SW 1271 (cell line): ENCODE measurements around the gene NAGPA.
A peak's percentile ranks its signal among the peaks of the same experiment; 100 is the strongest.

Experiments used
- DNase-seq, 2 experiments: peaks; one replicate each; lab custom pipeline; 2025; lab: John Stamatoyannopoulos, UW

The NAGPA gene

GRCh38 chr16:5027575-5028235 is 6.0 kb downstream of the NAGPA start:
- DNase-seq, result no peak

- DNase-seq, result no peak
Observed at GRCh38 chr16:5027086-5027485, 6.6 kb downstream of the NAGPA start.

DNA sequence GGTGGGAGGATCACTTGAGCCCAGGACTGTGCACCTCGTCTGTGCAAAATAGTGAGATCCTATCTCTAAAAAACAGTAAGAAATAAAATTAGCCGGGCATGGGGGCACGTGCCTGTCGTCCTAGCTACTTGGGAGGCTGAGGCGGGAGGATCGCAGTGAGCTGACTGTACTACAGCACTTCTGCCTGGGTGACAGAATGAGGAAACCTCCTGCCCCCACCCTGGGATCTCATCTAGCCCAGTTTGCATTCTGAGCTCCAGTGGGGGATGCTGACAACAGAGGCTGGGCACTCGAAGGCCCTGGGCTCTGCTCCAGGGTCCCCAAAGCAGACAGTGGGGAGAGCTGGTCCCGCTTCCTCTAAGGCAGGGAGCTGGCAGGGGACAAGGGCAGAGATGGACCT is 7.1 kb downstream of the NAGPA start:
- no peak for DNase-seq

DNA sequence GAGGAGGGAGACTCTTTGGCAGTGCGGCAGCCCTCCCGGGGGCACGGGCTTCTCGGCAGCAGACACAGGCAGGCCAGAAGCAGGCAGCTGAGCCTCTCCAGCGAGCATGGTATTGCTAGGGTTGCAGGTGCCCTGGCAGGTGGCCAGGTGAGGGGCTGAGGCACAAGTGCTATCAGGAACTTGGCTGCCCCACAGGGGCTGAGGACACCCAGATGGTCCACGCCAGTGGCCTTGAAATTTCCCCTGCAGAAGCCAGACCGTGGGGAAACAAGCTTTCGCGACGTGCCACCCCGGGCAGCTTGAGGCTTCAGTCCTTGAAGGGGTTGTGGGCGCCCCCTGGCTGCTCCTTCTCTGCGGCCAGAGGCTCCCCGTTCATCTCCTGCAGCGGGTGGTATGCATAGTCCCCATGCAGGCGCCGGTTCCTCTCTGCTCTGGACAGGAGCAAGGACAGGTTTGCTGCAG is 8.5 kb downstream of the NAGPA start:
- no peak for DNase-seq

- peak in 1 of 2 experiments; percentile 50 for DNase-seq
Observed at GRCh38 chr16:5024632-5025031, 9.1 kb downstream of the NAGPA start.

GRCh38 chr16:5022521-5022920 is 11.2 kb downstream of the NAGPA start:
- DNase-seq, result no peak

GRCh38 chr16:5020551-5020950 is 13.2 kb downstream of the NAGPA start:
- no peak for DNase-seq

GRCh38 chr16:5019775-5020174 is 14.0 kb downstream of the NAGPA start:
- DNase-seq, result no peak

DNA sequence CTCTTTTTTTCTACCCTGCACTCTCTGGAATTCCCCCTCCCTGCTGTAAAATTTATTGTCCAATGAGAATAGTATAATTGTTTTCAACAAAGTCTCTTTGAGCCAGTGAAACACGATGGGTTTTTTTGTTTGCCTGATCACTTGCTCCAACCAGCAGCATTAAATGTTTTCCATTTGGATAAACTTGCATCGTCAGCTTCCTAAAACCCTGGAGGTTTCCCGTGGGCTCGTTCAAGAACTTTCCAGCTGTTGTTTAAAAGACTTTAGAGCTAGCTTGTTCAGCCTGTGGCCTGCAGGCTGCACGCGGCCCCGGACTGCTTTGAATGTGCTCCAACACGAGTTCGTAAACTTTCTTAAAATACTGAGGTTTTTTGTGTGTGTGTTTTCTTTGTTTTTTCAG is 14.9 kb downstream of the NAGPA start:
- DNase-seq, result no peak

GRCh38 chr16:5017678-5017969 is 16.1 kb downstream of the NAGPA start:
- DNase-seq, result no peak

DNA sequence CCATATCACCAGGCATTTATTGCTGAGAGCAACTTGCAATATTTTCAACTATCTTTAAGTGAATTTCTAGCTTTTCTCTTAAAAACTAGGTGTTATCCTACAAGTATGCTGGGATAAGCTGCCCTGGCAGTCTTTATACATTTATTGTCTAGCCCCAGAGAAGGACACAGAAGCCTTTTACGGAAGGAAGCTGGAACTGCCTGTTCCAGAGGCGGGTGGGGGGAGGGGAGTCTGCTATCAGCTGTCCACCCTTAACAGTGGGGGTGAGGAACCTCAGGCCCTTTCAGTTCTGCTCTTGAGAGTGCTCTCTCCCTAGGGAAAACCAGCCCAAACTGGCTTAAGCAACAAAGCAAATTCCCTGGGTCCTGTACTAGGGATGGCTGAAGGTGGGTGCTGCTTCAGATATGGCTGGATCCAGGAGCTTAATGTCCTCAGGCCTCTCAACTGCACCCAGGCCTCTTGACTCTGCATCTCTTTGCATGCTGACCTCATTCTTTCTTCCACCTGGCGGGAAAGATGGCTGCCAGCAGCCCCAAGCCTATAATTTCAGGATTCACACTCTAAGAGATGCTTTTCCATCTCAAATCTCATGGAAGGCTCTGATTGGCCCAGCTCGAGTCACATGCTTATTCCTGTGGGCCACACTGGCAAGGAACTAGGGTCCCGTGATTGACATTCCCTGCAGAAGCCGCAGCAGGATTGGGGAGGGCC is 16.6 kb downstream of the NAGPA start:
- DNase-seq, result no peak

DNA sequence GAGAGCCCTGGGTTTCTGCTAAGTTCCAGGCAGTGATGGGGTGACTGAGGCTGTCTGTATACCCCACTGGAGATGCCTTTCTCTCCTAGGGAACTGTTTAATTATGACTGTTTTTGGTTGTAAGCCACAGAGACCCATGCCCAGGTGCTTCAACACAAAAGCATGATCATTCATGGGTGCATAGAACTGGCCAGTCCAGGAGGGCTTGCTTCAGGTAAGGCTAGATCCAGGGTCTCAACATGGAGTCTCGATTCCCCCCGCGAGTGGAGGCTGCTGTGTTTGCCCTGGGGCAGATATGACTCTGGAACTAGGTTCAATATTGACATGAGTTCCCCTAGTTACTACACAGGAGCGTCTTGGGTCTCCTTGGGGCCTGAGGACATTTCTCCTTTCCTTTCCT is 17.8 kb downstream of the NAGPA start:
- no peak for DNase-seq

- no peak for DNase-seq
Observed at GRCh38 chr16:5015351-5015750, 18.4 kb downstream of the NAGPA start.

DNA sequence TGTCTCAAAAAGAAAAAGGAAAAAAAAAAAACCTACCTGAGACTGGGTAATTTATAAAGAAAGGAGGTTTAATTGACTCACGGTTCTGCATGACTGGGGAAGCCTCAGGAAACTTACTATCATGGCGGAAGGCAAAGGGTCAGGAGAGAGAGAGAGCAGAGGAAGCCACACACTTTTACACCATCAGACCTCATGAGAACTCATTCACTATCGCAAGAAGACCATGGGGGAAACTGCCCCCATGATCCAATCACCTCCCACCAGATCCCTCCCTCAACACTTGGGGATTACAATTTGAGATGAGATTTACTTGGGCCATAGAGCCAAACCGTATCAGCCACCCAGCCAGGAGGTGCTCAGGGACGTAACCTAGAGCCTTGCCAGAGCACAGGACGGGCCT is 20.8 kb downstream of the NAGPA start:
- no peak for DNase-seq

GRCh38 chr16:5011637-5012036 is 22.1 kb downstream of the NAGPA start:
- no peak for DNase-seq

DNA sequence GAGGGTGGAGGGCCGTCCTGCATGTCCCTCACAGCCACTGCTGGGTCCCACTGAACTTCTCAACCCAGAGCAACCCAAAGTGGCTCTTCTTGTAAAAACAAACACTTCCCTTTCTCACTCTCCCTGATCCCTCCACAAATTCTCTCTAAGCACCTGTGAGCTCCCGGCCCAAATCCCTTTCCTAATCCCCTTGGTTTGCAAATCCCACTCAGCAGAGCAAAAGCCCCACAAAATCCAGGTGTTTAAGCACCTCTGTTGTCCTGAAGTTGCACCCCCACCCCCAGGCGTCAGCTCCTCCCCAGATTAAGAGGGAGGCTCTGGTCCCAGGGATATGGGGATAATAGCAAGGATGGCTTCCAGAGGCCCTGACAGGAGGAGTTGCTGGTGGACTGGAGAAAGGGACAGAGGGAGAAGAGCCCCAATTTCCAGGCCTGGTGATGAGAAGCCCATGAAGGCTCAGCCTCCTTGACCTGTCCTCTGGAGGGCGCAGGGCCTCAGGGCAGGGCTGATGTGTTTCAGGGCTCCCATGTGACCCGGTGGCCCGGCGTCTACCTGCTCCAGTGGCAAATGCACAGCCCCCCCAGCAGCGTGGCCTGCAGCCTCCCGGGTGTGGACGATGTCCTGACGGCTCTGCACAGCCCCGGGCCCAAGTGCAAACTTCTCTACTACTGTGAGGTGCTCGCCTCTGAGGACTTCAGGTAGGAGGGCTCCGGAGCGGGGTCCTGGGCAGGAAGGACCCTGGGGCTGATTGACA is 23.0 kb downstream of the NAGPA start:
- no peak for DNase-seq

DNA sequence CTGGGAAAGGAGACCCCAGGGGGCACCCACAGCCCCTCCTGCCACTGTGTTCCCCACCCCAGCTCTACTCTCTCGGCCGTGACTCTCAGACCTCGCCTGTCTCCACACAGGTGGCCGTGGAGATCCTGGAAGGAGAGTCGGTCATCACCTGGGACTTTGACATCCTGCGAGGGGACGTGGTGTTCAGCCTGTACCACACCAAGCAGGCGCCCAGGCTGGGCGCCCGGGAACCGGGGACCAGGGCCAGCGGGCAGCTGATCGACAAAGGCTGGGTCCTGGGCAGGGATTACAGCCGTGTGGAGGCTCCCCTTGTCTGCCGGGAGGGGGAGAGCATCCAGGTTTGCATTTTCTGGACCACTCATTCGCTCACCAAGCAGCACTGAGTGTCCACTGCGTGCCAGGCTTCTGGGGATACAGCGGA is 25.4 kb downstream of the NAGPA start:
- no peak for DNase-seq

- no peak for DNase-seq
Observed at GRCh38 chr16:5007256-5007655, 26.5 kb downstream of the NAGPA start.

GRCh38 chr16:5006348-5007193 is 27.2 kb downstream of the NAGPA start:
- DNase-seq, result no peak

- DNase-seq, result no peak
Observed at GRCh38 chr16:5005916-5006315, 27.8 kb downstream of the NAGPA start.

GRCh38 chr16:5004311-5004710 is 29.4 kb downstream of the NAGPA start:
- no peak for DNase-seq

DNA sequence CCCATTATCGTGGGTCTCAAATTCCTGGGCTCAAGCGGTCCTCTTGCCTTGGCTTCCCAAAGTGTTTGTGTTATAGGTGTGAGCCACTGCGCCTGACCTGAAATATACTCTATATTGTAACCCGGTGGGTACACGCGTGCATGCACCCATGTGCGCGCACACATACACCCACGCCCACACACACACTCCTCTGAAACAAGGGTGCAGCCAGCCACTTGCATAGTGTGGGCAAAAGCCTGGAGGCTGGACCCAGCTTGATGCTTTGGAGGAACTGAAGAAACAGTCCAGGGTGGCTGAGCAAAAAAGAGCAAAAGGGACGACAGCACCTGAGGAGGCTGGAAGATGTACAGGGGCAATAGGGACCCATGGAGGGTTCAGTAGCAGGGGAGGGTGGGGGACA is 29.9 kb downstream of the NAGPA start:
- no peak for DNase-seq
